GM18498 (cell line): Measurements from ENCODE around the gene DGKZ.
A peak's percentile ranks its signal among the peaks of the same experiment; 100 is the strongest.

ENCODE experiments used
- ATAC-seq: cut with Tn5 transposase; IDR thresholded peaks from one replicate; pipeline ENCODE4 v1.9.1; 2021; ENCODE audit warnings: mild to moderate bottlenecking, moderate library complexity; ENCODE audit not compliant: unreplicated experiment

Gene DGKZ

DNA sequence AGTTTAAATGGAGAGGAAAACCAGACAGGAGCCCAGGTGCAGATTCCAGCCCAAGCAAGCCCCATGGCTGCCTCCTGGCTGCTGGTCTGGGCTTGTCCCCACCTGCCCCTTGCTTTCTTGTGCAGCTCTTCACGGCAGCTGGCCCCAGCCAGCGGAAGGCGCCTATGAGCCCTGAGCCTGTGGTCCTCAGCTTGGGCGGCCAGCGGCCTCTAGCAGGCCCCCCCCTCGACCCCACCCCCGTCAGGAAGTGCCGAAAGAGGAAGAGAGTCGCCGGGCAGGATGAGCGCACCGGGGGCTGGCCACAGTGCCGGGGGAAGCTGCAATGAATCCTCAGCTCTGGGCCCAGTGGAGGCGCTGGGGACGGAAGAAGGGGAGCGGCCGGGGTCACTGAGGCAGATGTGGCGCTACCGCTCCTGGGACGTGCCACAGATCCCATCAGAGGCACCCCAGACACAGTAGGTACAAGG is 2.1 kb upstream of the DGKZ start:
- ATAC-seq: no peak

- no peak for ATAC-seq
These were observed 1.3 kb upstream of the DGKZ start for GRCh38 chr11:46345881-46346484.

GRCh38 chr11:46347637-46348311 is 511 bp downstream of the DGKZ start:
- ATAC-seq: no peak

GRCh38 chr11:46348566-46349401 is 1.5 kb downstream of the DGKZ start:
- ATAC-seq: no peak

DNA sequence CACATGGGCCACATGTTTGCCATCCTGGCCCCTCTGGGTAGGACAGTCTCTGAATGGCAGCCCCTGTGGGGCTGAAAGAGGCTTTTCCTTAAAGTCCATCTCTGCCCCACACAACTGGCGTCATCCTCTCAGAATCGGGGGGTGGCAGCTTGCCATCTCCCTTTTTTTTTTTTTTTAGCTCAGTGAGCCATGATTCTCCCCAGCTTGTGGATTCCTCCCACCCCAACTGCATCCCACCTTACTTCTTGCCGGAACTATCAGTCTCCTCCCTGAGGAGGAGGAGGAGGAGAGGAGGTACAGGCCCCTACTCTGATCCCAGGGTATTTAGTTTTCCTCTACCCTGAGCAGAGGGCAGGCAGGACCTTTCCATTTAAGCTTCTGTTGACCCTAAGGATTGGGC is 3.4 kb downstream of the DGKZ start:
- no peak for ATAC-seq

DNA sequence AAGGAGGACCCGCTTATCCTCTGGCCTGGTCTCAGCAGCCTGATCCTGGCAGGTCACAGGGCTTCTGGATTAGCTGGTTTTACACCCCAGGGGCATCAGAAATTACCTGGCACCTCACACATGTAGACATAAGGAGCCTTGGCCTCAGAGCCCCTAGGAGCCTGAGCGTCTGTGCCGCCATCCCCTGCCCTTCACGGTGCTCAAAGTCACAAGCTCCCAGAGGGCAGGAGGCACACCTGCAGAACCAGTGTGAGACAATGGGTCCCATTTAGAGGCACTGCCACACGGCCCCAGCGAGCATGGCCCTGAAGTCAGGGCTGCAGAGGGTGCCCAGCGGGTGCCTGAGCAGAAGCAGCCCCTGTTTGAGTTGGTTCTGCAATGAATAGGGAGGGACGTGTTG is 3.9 kb downstream of the DGKZ start:
- ATAC-seq: no peak

DNA sequence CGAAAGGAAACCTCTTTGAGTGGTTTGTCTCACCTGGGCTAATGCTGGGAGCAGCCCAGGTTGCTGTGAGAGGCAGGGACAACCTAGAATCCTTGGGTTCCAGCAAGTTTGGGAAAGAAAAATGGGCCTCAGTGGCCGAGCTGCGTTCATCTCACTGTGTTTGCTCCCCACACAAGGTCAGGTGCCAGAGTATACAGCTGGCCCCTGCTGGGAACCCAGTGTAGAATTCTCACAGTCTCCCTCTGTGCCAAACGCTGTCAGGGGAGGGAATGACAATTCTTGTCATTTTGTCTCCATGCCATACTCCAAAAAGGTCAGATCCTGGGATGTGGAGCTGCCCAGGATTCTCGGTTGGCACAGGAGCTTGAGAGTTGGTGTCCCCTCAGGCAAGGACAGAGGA is 4.3 kb downstream of the DGKZ start:
- ATAC-seq: no peak

- no peak for ATAC-seq
These were observed 5.0 kb downstream of the DGKZ start for GRCh38 chr11:46352063-46352841.

- no peak for ATAC-seq
These were observed 6.4 kb downstream of the DGKZ start for GRCh38 chr11:46353698-46354097.

DNA sequence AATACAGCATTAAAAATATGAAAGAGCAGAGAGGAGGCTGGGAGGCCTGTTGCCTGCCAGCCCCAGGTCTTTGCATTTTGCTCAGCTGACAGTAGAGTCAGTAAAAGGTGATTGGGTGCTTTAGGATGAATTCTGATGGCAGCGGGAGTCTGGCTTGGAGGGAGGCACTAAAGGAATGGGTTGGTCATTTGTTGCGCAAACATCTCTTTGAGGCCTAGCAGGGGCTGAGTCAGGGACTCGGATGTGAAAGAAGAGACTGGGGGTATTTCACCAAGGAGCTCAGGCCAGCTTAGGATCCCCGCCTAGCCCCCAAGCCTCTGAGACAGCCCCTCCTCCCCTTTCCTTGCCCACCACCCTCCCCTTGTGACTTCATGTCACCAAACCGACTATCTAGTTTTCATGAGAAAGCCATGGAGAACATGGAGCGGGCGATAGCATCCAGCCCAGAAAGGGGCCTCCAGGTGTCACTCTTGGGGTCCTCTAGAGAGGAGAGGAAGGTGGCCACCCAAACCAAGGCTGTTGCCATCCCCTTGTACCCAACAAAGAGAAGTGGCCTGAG is 9.7 kb downstream of the DGKZ start:
- ATAC-seq: no peak

DNA sequence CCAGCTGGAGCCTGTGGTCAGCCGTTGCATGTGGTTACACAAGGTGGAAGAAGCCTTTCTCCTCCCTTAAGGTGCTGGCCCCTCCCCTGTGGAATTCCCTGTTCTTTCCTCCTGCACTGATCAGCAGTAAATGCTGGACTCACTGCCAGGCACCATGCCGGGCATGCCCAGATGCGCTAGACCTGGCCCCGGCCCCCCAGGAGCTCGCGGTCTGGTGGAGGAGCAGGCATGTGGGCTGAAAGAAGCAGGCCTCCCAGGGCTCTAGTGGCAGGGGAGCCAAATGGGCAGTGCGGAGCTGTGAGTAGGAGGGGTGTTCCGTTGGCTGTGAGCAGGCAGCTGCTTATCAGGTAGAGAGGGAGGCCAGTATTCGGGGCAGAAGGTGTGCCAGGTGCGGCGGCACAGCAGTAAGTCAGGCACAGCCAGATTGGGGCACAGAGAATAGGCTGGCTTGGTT is 10.2 kb downstream of the DGKZ start:
- no peak for ATAC-seq

DNA sequence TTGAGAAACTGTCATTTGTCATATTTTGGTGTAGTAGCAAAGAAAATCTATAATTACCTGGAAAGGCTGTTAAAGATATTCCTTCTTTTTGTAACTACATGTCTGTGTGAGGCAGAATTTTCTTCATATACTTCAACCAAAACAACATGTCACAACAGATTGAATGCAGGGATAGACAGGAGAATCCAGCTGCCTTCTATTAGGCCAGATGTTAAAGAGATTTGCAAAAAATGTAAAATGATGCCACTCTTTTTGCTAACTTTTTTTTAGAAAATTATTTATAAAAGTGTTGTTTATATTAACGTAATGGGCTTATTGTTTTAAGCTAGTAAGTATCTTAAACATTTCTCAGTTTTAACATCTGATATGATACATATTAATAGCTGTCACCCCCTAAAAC is 12.7 kb downstream of the DGKZ start:
- no peak for ATAC-seq

DNA sequence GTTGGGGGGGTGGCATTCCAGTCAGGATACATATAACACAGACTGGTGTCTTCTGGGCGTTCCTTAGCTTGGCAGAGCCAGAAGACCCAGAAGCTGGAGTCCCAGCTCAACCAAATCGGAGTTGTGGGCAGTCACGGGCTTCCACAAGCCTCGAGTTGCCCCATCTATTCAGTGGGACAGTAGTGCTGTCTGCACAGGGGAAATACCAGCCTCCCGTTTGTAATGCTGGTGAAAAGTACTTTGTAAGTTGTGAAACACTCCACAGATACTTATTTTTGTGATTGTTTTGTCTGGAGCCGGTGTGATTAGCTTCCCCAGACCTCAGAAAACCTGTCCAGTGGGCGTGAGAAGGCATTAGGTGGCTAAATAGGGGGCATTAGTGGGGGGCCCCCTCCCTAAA is 13.6 kb downstream of the DGKZ start:
- ATAC-seq: peak; percentile 28

DNA sequence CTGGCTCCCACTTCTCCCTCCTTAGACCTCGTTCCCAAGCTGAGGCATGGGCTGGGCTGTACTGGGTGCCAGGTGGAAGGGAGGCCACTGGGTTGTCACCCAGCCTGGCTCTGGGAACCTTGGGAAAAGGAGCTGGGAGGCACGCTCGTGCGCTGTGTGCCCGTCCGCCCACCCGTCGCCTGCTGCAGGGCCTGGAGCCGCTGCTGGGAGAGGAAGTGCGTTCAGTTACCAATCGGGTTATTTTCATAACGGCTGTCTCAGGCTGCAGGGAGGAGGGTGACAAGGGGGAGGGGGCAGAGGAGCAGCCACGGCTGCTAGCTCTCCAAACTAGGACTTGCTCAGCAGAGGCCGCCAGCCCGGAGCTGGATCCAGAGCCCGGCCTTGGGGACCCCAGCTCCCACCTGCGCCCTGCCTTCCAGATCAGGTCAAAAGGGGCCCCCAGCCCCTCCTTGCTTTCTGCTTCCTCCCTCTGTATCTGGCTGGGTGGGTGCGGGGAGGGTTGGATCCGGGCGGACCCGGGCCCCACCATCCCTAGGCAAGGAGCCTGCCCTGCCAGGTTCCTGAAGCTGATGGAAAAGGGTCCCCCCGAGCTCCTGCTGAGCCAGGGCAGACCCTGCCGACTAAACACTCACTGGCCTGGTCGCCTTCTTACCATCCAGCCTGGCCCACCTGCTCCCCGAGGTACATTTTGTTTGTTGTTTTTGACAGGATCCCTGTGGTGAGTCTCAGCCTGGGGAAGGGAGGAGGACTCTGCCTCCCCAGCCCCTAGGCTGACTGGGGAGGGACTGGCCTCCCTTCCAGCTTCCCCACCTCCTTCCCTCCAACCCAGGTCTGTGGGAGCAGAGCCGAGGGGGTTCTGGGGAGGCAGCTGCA is 14.3 kb downstream of the DGKZ start:
- peak; percentile 89 for ATAC-seq

DNA sequence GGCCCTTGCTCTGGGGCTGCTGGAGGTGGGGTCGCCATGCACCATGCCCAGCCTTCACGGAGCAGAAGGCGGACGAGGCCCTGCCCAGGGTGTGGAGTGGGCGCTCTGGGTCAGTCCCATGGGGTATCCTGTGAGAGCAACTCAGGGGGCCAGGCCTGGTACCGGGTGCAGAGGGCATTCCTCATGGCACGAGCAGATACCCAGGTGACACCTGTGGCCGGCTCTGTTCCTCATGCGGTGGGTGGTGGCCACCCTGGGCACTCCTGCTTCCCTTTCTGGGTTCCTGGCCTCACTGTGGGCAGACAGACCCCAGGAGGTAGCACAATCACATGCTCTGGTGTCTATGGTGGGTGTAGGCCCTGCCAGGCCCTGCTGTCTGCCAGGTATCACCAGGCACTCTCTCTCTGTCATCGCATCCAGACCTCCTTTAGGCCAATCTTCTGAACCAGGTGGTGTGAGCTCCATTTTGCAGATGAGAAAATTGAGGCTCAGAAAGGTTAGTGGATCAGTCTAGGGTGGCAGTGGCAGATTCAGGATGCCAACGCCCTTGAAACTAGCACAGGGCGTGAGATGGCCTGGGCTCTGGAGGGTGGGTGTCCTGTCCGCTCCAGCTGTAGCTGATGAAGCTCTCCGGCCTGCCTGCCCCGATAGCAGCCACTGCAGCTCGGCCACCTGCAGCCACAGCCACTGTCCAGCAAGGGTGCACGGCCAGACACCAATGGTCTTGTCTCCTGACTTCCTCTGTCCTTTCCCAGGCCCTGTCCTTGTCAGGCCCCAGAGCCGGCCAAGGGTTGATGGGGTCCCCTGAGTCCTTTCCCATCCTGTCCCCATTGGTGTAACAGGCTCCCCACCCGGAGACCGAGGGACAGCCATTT is 15.1 kb downstream of the DGKZ start:
- ATAC-seq: no peak

- no peak for ATAC-seq
These were observed 15.8 kb downstream of the DGKZ start for GRCh38 chr11:46363031-46363407.

DNA sequence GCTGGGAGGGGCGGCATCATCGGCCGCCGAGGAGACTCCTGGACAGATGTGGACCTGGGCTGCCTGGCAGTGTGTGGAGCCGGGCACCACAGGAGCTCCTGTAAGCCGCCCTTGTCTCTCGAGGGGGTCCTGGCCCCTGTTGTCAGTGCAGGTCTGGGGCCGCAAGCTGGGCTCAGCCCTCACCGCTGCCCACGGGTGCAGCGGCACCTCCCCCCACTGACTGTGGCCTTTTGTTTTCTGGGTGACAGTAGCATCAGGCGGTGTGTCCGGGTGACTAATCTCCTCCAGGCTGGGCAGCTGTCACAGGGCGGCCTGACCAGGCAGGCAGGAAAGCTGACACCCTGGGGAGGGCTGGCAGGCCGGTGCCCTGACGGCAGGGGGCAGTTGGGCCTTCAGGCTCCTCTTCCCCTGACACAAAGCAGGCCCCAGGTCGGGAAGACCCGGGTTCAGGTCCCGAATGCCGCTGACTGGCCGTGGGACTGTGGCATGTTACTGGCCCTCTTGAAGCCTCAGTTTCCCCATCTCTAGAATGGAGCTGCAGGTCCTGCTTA is 16.3 kb downstream of the DGKZ start:
- ATAC-seq: no peak

- no peak for ATAC-seq
These were observed 16.8 kb downstream of the DGKZ start for GRCh38 chr11:46364056-46364455.

DNA sequence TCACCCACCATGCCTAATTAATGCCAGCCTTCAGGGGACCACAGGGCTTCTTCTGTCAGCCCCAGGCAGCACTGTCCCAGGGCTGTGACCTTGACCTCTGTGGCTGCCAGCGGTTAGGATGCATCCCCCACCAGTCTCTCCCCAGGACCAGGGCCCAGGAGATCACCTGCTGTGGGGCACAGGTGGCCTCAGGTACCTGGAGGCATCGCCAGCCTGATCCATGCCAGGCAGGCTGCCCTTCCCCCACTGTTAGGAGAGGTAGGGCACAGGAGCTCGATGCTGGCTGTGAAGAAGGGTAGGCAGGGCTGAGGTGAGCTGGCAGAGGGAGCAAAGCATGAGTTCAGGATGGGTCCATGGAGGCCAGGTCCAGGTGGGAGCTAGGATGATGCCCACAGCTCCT is 17.5 kb downstream of the DGKZ start:
- ATAC-seq: no peak
